OCI-LY7 (cell line): ENCODE data around the gene ECI2.

Experiments used
- EZH2phosphoT487 ChIP-seq: fragments of 200-600 bp; sonication (generic); IDR thresholded peaks from 2 replicates; pipeline ENCODE4 v1.6.1; 2018; ENCODE audit warnings: low read depth, borderline replicate concordance, mild to moderate bottlenecking, mixed run types, antibody characterized with exemption, low read length, moderate library complexity, mixed read lengths
- TF ChIP-seq, protein P1 (sequence below): fragments of 200-600 bp; sonication (generic); conservative IDR thresholded peaks from 2 replicates; pipeline ENCODE4 v1.5.1; 2014; ENCODE audit warnings: mild to moderate bottlenecking, antibody characterized with exemption, low read length, moderate library complexity, mixed read lengths

DNA sequence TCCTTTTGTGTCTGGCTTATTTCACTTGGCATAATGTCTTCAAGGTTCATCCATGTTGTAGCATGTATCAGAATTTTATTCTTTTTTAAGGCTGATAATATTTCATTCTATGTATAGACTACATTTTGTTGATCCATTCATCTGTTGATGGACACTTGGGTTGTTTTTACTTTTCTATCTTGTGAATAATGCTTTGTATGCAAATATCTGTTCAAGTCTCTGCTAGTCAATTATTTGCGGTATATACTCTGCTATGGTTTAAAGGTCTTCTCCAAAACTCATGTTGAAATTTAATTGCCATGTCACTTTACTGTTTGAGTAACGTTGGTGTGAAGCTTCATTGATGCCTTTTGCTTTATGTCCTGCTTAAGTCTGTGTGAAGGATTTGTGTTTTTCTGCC is 27.5 kb downstream of the ECI2 start:
- TF ChIP-seq, protein P1, sequence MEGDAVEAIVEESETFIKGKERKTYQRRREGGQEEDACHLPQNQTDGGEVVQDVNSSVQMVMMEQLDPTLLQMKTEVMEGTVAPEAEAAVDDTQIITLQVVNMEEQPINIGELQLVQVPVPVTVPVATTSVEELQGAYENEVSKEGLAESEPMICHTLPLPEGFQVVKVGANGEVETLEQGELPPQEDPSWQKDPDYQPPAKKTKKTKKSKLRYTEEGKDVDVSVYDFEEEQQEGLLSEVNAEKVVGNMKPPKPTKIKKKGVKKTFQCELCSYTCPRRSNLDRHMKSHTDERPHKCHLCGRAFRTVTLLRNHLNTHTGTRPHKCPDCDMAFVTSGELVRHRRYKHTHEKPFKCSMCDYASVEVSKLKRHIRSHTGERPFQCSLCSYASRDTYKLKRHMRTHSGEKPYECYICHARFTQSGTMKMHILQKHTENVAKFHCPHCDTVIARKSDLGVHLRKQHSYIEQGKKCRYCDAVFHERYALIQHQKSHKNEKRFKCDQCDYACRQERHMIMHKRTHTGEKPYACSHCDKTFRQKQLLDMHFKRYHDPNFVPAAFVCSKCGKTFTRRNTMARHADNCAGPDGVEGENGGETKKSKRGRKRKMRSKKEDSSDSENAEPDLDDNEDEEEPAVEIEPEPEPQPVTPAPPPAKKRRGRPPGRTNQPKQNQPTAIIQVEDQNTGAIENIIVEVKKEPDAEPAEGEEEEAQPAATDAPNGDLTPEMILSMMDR = no peak
- no peak for TF ChIP-seq EZH2phosphoT487
